Activated T-cell treated with anti-CD3 and anti-CD28 coated beads for 1 hour (primary cell): ENCODE results near the gene BIRC7.
"Not testable (repeated sequence)": the region's sequence is repeated elsewhere in the genome, so short reads cannot be mapped to it uniquely, and the experiment has no call there.

Experiments
- DNase-seq: peaks from one replicate; pipeline ENCODE4 v3.0.0-alpha.2; 2020; ENCODE audit warnings: low read depth

BIRC7 gene

DNA sequence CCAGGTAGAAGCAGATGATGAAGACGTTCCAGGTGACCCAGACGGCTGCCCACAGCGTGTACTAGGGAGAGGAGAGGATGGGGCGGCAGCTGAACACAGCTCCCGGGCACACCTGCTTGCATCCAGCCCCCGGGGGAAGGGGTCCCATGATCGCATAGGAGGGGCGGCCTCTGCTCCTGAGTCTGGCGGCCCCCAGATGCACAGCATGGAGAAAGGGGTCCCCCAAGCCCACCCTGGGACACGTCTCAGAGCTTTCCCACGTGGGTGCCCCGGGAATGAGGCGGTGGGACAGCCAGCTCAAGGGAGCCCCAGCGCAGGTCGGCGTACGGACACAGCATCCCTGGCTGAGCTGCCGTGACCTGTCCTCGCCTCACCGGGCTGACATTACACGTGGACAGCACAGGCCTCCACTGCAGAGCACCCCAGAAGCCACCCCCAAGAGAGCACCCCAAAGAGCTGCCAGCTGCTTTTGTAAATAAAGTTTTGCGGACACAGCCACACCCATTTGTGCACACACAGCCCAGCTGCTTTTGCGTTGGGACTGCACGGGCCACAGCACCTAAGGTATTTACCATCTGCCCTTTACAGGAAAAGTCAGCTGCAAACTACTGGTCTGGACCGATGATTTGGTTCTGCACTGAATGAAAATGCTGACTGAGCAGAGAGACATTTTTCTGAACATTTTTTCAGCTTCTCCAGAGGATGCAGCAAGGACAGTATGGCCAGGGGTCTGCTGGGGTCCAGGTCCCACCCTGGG is 13.3 kb downstream of the BIRC7 start:
- no peak for DNase-seq

DNA sequence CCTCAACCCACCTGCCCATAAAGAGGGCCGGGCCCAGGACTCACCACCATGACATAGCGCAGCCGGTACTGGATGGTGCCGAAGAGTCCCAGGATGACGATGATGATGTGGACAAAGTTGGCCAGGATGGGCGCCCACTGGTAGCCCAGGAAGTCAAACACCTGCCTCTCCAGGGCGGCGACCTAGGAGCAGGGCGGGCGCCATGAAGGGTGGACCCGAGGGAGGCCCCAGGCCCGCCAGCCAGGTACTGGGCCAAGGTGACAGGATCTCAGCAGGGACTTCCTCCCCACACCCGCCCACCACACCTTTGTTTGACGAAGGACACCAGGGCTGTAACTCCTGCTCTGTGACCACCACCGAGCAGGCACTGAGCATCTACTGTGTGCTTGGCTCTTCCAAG is 14.2 kb downstream of the BIRC7 start:
- DNase-seq, result no peak

DNA sequence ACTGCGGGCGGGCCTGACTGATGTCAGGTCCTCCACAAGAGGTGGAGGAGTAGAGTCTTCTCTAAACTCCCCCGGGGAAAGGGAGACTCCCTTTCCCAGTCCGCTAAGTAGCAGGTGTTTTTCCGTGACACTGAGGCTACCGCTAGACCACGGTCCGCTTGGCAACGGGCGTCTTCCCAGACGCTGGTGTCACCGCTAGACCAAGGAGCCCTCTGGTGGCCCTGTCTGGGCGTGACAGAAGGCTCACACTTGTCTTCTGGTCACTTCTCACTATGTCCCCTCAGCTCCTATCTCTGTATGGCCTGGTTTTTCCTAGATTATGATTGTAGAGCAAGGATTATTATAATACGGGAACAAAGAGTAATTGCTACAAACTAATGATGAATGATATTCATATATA is 15.6 kb downstream of the BIRC7 start:
- not testable (repeated sequence) for DNase-seq

- DNase-seq, result no peak
These were observed 16.6 kb downstream of the BIRC7 start for GRCh38 chr20:63252284-63252711.

DNA sequence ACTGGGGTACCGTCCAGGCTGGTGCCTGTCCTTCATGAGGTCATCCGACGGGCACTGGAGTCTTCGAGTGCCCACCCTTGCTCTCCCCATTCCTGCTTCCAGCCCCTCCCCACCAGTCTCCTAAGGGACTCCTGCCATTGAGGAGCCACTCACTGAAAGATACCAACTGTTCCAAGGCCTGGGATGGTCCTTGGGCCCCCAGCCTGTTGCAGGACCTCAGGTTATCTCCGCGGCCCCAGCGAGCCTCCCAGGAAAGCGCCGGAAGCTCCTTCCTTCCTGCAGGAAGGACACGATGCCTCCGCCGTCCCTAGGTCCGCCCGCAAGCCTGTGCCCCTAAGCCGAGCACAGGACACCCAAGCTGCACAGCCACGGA is 17.3 kb downstream of the BIRC7 start:
- no peak for DNase-seq

- DNase-seq, result no peak
These were observed 17.9 kb downstream of the BIRC7 start for GRCh38 chr20:63253438-63254231.

GRCh38 chr20:63254232-63254605 is 18.5 kb downstream of the BIRC7 start, which contains the start of gene NKAIN4:
Gene NKAIN4 (minus strand): TSS chr20:63254463. CDS start chr20:63254450, 13 bp downstream.
- DNase-seq, result no peak

DNA sequence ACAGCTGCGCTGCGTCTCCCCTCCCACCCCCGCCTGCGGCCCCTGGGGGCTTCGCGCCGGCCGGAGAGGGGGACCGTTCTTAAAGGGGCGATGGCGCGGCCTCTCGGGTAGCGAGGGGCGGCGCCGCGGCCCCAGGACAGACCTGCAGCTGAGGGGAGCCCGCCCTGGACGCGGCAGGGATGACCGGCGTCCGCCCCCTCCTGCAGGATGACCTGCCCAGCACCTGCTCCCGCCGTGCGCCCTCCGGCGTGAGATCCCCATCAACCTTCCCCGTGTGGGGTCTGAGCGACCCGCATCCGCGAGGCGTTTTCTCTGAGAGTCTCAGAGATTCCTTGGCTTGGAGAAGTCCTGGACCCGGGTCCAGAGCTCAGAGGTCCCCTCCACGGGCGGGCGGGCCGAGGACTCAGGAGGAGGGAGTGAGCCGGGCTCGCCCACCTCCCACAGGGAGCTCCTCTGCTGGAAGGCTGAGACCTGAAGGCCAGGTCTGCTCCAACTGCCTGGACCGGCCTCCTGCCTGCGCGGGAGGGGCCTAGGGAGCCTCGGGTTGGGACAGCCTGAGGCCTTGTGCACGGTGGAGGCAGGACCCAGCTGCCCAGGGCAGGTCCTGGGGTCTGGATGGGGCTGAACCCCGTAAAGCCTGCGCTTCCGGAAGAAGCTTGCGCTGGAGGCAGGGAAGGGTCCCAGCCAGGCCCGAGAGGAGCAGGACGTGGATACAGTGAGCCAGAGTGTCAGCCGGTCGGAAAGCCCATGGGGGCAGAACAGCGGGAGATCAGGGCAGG is 19.1 kb downstream of the BIRC7 start:
- no peak for DNase-seq

GRCh38 chr20:63255931-63256704 is 20.4 kb downstream of the BIRC7 start:
- DNase-seq, result no peak

DNA sequence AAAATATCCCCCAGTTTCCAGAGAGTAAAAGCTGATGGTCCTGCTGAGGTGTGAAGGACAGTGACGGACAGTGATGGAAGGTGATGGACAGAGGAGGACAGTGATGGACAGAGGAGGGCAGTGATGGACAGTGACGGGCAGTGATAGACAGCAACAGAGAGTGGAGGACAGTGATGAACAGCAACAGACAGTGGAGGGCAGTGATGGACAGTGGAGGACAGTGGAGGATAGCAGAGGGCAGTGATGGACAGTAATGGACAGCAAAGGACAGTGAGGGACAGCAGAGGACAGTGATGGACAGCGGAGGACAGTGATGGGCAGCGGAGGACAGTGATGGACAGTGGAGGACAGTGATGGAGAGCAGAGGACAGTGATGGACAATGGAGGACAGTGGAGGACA is 21.2 kb downstream of the BIRC7 start:
- DNase-seq, result no peak

GRCh38 chr20:63257629-63258028 is 21.9 kb downstream of the BIRC7 start:
- DNase-seq, result no peak

GRCh38 chr20:63258781-63259180 is 23.1 kb downstream of the BIRC7 start:
- DNase-seq, result no peak

GRCh38 chr20:63259734-63260460 is 24.2 kb downstream of the BIRC7 start:
- no peak for DNase-seq

DNA sequence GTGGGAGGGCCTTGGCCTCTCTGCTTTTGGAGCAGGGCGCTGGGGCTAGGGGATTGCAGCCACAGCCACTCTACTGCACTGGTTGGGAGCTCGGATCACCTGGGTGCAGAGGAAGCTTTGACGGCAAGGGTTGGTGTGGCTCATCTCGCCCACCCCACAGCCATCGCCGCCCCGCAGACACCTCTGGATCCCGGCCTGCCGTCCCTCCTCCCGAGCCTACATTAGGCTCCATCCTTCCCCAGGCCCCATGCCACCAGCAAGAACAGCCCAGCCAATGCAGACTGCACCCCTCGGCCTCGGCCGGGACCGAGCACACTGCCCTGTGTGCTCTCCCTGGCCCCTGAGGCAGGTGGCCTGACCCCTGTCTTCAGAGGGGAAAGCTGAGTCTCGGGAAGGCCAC is 24.8 kb downstream of the BIRC7 start:
- DNase-seq, result no peak

GRCh38 chr20:63261060-63261794 is 25.5 kb downstream of the BIRC7 start:
- no peak for DNase-seq

GRCh38 chr20:63261795-63262528 is 26.3 kb downstream of the BIRC7 start:
- no peak for DNase-seq

GRCh38 chr20:63262836-63263235 is 27.1 kb downstream of the BIRC7 start:
- no peak for DNase-seq

DNA sequence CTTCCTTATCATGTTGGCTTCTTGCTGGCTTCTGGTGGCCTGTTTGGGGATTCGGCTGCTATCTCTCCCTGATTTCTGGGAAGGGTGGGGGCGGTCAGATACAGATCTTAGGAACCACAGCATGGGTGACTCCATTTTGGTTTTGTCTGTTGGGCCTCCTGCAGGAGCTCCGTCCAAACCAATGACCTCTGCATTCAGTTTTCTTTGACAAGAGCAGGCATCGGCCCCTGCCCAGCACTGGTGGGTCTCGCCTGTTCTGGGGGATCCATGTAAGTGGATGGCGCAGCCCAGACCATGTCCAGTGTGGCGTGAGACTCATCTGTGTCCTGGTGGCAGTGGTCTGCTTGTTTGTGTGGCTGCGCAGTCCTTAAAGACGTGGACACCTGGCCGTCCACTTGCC is 28.3 kb downstream of the BIRC7 start:
- no peak for DNase-seq

GRCh38 chr20:63264519-63264918 is 28.8 kb downstream of the BIRC7 start:
- DNase-seq, result no peak
